ENCODE results near the gene NIPA2.
"Not testable (repeated sequence)": the region's sequence is repeated elsewhere in the genome, so short reads cannot be mapped to it uniquely, and the experiment has no call there.

Gene NIPA2

DNA sequence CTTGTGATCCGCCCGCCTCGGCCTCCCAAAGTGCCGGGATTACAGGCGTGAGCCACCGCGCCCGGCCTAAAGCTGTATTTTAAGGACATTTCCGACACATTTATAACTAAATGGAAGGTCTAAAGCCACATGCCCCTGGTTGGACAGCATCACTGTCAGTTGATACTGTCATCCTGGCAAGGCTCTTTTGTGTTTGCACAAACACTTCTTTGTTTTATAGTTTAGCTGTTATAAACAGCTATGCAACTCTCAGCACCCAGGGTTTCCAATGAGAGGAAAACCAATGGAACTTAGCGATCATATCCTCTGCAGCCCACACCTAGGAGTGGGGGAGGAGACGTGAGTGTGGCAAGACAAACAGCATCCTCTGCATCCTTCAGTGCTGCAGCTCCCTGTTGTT, 32.3 kb upstream of the NIPA2 start:
- H2AFZ ChIP-seq (ENCODE audit: low read depth, low read length) = no peak overlapping the region
- H3K27ac ChIP-seq (ENCODE audit: low read length) = no peak overlapping the region
- TF ChIP-seq, protein P1, sequence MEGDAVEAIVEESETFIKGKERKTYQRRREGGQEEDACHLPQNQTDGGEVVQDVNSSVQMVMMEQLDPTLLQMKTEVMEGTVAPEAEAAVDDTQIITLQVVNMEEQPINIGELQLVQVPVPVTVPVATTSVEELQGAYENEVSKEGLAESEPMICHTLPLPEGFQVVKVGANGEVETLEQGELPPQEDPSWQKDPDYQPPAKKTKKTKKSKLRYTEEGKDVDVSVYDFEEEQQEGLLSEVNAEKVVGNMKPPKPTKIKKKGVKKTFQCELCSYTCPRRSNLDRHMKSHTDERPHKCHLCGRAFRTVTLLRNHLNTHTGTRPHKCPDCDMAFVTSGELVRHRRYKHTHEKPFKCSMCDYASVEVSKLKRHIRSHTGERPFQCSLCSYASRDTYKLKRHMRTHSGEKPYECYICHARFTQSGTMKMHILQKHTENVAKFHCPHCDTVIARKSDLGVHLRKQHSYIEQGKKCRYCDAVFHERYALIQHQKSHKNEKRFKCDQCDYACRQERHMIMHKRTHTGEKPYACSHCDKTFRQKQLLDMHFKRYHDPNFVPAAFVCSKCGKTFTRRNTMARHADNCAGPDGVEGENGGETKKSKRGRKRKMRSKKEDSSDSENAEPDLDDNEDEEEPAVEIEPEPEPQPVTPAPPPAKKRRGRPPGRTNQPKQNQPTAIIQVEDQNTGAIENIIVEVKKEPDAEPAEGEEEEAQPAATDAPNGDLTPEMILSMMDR (IDR thresholded peaks at IDR 0.05; ENCODE audit: borderline replicate concordance, extremely low read depth, low read length, poor library complexity, severe bottlenecking) = no peak
- no peak for TF ChIP-seq EZH2 (IDR thresholded peaks at IDR 0.05; ENCODE audit: borderline replicate concordance, low read depth, low read length, severe bottlenecking)
- no peaks in the 10 kb centered on the region for H3K9me3 ChIP-seq (ENCODE audit: insufficient read depth, low read length, severe bottlenecking)
- no peaks in the 10 kb centered on the region for H3K4me1 ChIP-seq (ENCODE audit: insufficient read depth, low read length)
- H3K27me3 ChIP-seq (ENCODE audit: insufficient read depth, low read length, poor library complexity) = no peaks in the 10 kb centered on the region
- ATAC-seq (ENCODE audit: insufficient read depth, low read depth) = no peak
- H3K79me2 ChIP-seq (ENCODE audit: insufficient read depth, low read length) = peaks cover 81% of the 10 kb centered on the region
- no peak for DNase-seq
- H3K4me2 ChIP-seq (ENCODE audit: insufficient read depth, low read length) = no peak overlapping the region
- H4K20me1 ChIP-seq (ENCODE audit: insufficient read depth, low read length) = peaks cover 21% of the 10 kb centered on the region
- no peak overlapping the region for H3K9ac ChIP-seq (ENCODE audit: low read depth, low read length)
- H3K4me3 ChIP-seq (ENCODE audit: low read depth in 1 of 2, low read length in 2 of 2) = no peak overlapping the region
- no peaks in the 10 kb centered on the region; the same call in 1 of the 2 replicates for H3K36me3 ChIP-seq (ENCODE audit: insufficient read depth, low read length)

DNA sequence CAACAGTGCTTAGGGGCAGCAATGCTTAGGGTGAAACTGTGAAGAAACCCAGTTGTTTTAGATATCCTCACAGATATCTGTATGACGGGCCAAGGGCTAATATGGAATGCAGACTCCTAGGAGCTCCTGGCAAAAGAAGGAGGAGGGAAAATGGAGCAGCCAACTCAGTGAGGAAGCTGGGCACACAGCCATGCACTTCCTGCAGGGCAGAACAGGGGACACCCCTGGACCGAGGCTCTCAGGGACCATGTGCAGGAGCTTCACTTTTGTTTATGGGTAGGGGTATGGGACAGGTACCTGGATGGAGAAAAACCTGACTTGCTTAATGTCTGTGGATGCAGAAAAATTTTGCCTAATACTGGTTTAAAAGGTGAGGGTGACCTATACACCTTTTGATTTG, 31.8 kb upstream of the NIPA2 start:
- ATAC-seq (ENCODE audit: insufficient read depth, low read depth) (no peak), DNase-seq (no peak)
- H3K79me2 ChIP-seq (ENCODE audit: insufficient read depth, low read length) = peaks cover 78% of the 10 kb centered on the region
- no peaks in the 10 kb centered on the region for H3K9me3 ChIP-seq (ENCODE audit: insufficient read depth, low read length, severe bottlenecking)
- peaks cover 2% of the 10 kb centered on the region; the same call in 1 of the 2 replicates for H3K36me3 ChIP-seq (ENCODE audit: insufficient read depth, low read length)
- H3K4me1 ChIP-seq (ENCODE audit: insufficient read depth, low read length) = no peaks in the 10 kb centered on the region
- H3K27me3 ChIP-seq (ENCODE audit: insufficient read depth, low read length, poor library complexity) = no peaks in the 10 kb centered on the region
- H3K27ac ChIP-seq (ENCODE audit: low read length) = no peak overlapping the region
- no peak overlapping the region for H3K4me3 ChIP-seq (ENCODE audit: low read depth in 1 of 2, low read length in 2 of 2)
- no peak overlapping the region for H2AFZ ChIP-seq (ENCODE audit: low read depth, low read length)
- peaks cover 21% of the 10 kb centered on the region for H4K20me1 ChIP-seq (ENCODE audit: insufficient read depth, low read length)
- no peak overlapping the region for H3K4me2 ChIP-seq (ENCODE audit: insufficient read depth, low read length)
- no peak overlapping the region for H3K9ac ChIP-seq (ENCODE audit: low read depth, low read length)
- TF ChIP-seq, protein P1 (IDR thresholded peaks at IDR 0.05; ENCODE audit: borderline replicate concordance, extremely low read depth, low read length, poor library complexity, severe bottlenecking) = no peak
- TF ChIP-seq EZH2 (IDR thresholded peaks at IDR 0.05; ENCODE audit: borderline replicate concordance, low read depth, low read length, severe bottlenecking) = no peak

DNA sequence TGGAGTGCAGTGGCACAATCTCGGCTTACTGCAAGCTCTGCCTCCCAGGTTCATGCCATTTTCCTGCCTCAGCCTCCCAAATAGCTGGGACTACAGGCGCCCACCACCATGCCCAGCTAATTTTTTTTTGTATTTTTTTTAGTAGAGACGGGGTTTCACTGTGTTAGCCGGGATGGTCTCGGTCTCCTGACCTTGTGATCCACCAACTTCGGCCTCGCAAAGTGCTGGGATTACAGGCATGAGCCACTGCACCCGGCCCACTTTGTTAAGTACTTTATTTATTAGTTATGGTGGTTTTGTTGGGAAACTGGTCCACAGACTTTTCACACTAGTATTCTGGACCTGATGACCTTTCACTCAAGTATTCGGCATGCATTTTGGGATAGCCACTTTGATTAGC, 30.6 kb upstream of the NIPA2 start:
- not testable (repeated sequence) for H3K4me3 ChIP-seq (ENCODE audit: low read depth in 1 of 2, low read length in 2 of 2); H2AFZ ChIP-seq (ENCODE audit: low read depth, low read length); H3K9ac ChIP-seq (ENCODE audit: low read depth, low read length); ATAC-seq (ENCODE audit: insufficient read depth, low read depth); H3K27ac ChIP-seq (ENCODE audit: low read length); H3K4me1 ChIP-seq (ENCODE audit: insufficient read depth, low read length); DNase-seq; H3K27me3 ChIP-seq (ENCODE audit: insufficient read depth, low read length, poor library complexity); H3K4me2 ChIP-seq (ENCODE audit: insufficient read depth, low read length); H3K9me3 ChIP-seq (ENCODE audit: insufficient read depth, low read length, severe bottlenecking)
- peaks cover 20% of the 10 kb centered on the region for H4K20me1 ChIP-seq (ENCODE audit: insufficient read depth, low read length)
- H3K79me2 ChIP-seq (ENCODE audit: insufficient read depth, low read length) = peaks cover 72% of the 10 kb centered on the region
- peaks cover 11% of the 10 kb centered on the region for H3K36me3 ChIP-seq (ENCODE audit: insufficient read depth, low read length)

DNA sequence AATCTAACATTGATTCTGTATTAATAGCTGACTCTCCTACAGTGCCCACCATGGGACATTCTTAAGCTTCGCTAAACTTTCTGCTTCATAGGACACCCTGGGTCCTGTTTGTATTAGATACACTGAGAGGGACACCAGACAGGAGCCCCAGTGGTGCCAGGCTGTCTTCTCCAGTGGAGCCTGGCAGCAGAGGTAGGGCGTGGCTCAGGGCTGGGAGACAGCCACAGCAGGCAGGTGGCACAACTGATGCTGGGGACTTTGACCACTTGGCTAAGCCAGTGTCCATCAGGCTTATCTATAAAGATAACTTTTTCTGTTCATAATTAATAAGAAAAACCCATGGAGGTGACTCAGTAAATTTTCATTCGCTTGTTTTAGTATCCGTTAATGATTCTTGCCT, 30.2 kb upstream of the NIPA2 start:
- Histone ChIP-seq H3K27me3 (ENCODE audit: insufficient read depth, low read length, poor library complexity) (no peaks in the 10 kb centered on the region), H2AFZ (ENCODE audit: low read depth, low read length) (no peak overlapping the region), H3K9me3 (ENCODE audit: insufficient read depth, low read length, severe bottlenecking) (no peaks in the 10 kb centered on the region), H4K20me1 (ENCODE audit: insufficient read depth, low read length) (peaks cover 20% of the 10 kb centered on the region), H3K4me2 (ENCODE audit: insufficient read depth, low read length) (no peak overlapping the region), H3K9ac (ENCODE audit: low read depth, low read length) (no peak overlapping the region), H3K4me1 (ENCODE audit: insufficient read depth, low read length) (no peaks in the 10 kb centered on the region), H3K36me3 (ENCODE audit: insufficient read depth, low read length) (peaks cover 11% of the 10 kb centered on the region), H3K4me3 (ENCODE audit: low read depth in 1 of 2, low read length in 2 of 2) (no peak overlapping the region), H3K79me2 (ENCODE audit: insufficient read depth, low read length) (peaks cover 69% of the 10 kb centered on the region), H3K27ac (ENCODE audit: low read length) (no peak overlapping the region)
- ATAC-seq (ENCODE audit: insufficient read depth, low read depth) = no peak
- TF ChIP-seq, protein P1 (IDR thresholded peaks at IDR 0.05; ENCODE audit: borderline replicate concordance, extremely low read depth, low read length, poor library complexity, severe bottlenecking) = no peak
- no peak for DNase-seq
